KMS-11 (cell line): Measurements from ENCODE around the gene ASB5.
"Not testable (repeated sequence)": the region's sequence is repeated elsewhere in the genome, so short reads cannot be mapped to it uniquely, and the experiment has no call there.

ENCODE experiments used
- H2AFZ ChIP-seq: fragments of 200-600 bp; sonication (generic); 2 replicates; pipeline ENCODE4 v1.6.1; 2016; ENCODE audit warnings: antibody characterized with exemption, mixed run types, low read depth
- H3K27ac ChIP-seq: fragments of 200-600 bp; sonication (generic); 2 replicates; pipeline ENCODE4 v1.6.1; 2016; ENCODE audit warnings: mild to moderate bottlenecking, mixed run types
- H3K27me3 ChIP-seq: fragments of 200-600 bp; sonication (generic); 2 replicates; pipeline ENCODE4 v1.6.1; 2017; ENCODE audit warnings: mild to moderate bottlenecking, low read depth, mixed run types, moderate library complexity; ENCODE audit not compliant: insufficient read depth
- H3K36me3 ChIP-seq: fragments of 200-600 bp; sonication (generic); 2 replicates; pipeline ENCODE4 v1.6.1; 2017; ENCODE audit warnings: mild to moderate bottlenecking, mixed run types; ENCODE audit not compliant: insufficient read depth
- H3K4me1 ChIP-seq: fragments of 200-600 bp; sonication (generic); 2 replicates; pipeline ENCODE4 v1.6.1; 2016; ENCODE audit warnings: mild to moderate bottlenecking, low read depth, mixed run types; ENCODE audit not compliant: poor library complexity, severe bottlenecking
- H3K4me2 ChIP-seq: fragments of 200-600 bp; sonication (generic); 2 replicates; pipeline ENCODE4 v1.7.0; 2016; ENCODE audit warnings: mild to moderate bottlenecking, mixed run types
- H3K4me3 ChIP-seq: fragments of 200-600 bp; sonication (generic); IDR thresholded peaks from 2 replicates; pipeline ENCODE4 v1.6.1; 2017; ENCODE audit warnings: low read depth, low read length, mixed read lengths; ENCODE audit not compliant: insufficient read depth
- H3K79me2 ChIP-seq: fragments of 200-600 bp; sonication (generic); 2 replicates; pipeline ENCODE4 v1.6.1; 2016; ENCODE audit warnings: low read depth, mixed run types; ENCODE audit not compliant: insufficient read depth
- H3K9ac ChIP-seq: fragments of 200-600 bp; sonication (generic); 2 replicates; pipeline ENCODE4 v1.6.1; 2016; ENCODE audit warnings: mild to moderate bottlenecking, mixed run types
- H4K20me1 ChIP-seq: fragments of 200-600 bp; sonication (generic); 2 replicates; pipeline ENCODE4 v1.6.1; 2016; ENCODE audit warnings: mild to moderate bottlenecking, mixed run types; ENCODE audit not compliant: insufficient read depth
- TF ChIP-seq, protein P1 (sequence below): fragments of 200-600 bp; sonication (generic); conservative IDR thresholded peaks from 2 replicates; pipeline ENCODE4 v1.6.1; 2017; ENCODE audit warnings: low read depth, mild to moderate bottlenecking, antibody characterized with exemption, low read length, moderate library complexity, mixed read lengths

ASB5 gene

DNA sequence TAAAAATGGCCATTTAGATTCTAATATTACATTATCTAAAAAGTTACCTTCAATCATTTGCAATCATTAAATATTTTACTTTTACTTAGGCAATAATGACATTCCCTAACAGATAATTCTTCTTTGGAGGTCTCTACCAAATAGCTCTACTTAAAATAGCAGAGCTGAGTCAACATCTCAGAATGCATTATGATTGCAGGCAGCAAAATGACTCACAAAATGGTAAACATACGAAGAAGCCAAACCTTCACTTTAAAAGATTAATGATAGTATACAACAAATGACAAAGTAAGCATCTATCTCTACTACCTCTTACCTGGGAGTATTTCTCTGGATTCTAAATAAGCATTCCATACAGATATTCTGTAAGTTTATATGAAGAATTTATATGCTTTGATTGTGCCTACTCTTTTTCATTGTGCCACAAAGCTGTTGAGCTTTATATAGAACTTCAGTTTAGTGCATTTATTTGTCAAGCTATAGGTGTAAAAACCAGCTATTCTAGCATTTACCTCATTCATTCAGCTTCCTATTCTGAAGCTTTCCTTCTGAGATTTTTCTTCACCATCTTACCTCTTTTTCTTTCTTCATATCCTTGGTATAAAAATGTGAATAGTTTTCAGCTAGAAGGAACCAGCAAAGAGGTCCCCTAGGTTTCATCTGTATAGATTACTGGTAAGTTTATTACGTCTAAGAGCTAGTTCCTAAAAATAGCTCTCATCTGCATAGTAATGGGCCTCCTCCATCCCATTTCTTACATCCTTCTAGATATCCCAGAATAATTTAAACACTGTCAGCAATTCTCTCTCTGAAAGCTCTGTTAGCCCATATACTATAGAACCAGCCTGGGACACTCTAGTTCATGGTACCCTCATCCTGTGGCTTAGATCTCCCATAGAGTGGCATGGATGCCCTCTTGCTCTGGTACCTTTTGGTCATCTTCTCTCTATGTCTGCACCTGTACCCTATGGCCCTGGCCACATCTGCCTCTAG is 33.6 kb upstream of the ASB5 start:
- no peaks in the 10 kb centered on the region for H4K20me1 ChIP-seq
- no peak overlapping the region for H3K4me2 ChIP-seq
- H3K4me3 ChIP-seq, result no peak overlapping the region
- no peak overlapping the region for H3K9ac ChIP-seq
- no peak overlapping the region for H3K27ac ChIP-seq
- H3K27me3 ChIP-seq, result no peaks in the 10 kb centered on the region
- no peak overlapping the region for H2AFZ ChIP-seq
- no peaks in the 10 kb centered on the region for H3K79me2 ChIP-seq
- H3K36me3 ChIP-seq, result no peaks in the 10 kb centered on the region
- H3K4me1 ChIP-seq, result peaks cover 5% of the 10 kb centered on the region
- TF ChIP-seq, protein P1, sequence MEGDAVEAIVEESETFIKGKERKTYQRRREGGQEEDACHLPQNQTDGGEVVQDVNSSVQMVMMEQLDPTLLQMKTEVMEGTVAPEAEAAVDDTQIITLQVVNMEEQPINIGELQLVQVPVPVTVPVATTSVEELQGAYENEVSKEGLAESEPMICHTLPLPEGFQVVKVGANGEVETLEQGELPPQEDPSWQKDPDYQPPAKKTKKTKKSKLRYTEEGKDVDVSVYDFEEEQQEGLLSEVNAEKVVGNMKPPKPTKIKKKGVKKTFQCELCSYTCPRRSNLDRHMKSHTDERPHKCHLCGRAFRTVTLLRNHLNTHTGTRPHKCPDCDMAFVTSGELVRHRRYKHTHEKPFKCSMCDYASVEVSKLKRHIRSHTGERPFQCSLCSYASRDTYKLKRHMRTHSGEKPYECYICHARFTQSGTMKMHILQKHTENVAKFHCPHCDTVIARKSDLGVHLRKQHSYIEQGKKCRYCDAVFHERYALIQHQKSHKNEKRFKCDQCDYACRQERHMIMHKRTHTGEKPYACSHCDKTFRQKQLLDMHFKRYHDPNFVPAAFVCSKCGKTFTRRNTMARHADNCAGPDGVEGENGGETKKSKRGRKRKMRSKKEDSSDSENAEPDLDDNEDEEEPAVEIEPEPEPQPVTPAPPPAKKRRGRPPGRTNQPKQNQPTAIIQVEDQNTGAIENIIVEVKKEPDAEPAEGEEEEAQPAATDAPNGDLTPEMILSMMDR, result no peak

DNA sequence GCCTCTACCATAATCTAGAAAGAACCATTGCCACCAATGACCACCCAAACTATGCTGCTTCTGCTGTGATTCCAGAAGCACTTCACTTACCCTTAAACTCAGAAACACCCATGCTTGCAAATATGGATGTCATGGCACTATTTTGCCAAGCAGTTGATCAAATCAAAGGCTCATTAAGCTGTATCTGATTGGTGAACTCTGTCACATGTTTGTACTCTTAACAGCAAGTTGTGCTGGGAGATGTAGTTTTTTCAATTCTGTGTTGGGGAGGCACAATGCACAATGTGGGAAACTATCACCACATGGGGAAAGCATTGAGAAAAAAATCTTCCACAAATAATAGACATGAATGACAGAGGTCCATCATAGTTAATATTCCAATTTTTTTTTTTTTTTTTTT is 31.5 kb upstream of the ASB5 start:
- H3K9ac ChIP-seq, result no peak overlapping the region
- TF ChIP-seq, protein P1, result no peak
- H3K27me3 ChIP-seq, result no peaks in the 10 kb centered on the region
- H2AFZ ChIP-seq, result no peak overlapping the region
- no peaks in the 10 kb centered on the region for H4K20me1 ChIP-seq
- H3K4me1 ChIP-seq, result no peaks in the 10 kb centered on the region
- H3K4me3 ChIP-seq, result no peak overlapping the region
- H3K79me2 ChIP-seq, result no peaks in the 10 kb centered on the region
- no peak overlapping the region for H3K27ac ChIP-seq
- H3K36me3 ChIP-seq, result no peaks in the 10 kb centered on the region
- H3K4me2 ChIP-seq, result no peak overlapping the region

DNA sequence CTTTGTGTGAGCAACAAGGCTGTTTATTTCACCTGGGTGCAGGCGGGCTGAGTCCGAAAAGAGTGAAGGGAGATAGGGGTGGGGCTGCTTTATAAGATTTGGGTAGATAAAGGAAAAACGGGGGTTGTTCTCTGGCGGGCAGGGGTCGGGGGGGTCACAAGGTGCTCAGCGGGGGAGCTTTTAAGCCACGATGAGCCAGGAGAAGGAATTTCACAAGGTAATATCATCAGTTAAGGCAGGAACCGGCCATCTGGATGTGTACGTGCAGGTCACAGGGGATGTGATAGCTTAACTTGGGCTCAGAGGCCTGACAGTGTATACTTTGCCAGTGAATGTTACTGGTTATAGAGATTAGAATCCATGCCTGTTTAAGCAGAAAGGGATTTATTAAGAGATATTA is 31.0 kb upstream of the ASB5 start:
- Histone ChIP-seq H3K4me1 (no peaks in the 10 kb centered on the region), H3K79me2 (no peaks in the 10 kb centered on the region), H3K9ac (no peak overlapping the region), H3K27me3 (no peaks in the 10 kb centered on the region), H4K20me1 (no peaks in the 10 kb centered on the region), H3K27ac (no peak overlapping the region), H3K36me3 (no peaks in the 10 kb centered on the region), H2AFZ (no peak overlapping the region), H3K4me2 (no peak overlapping the region), H3K4me3 (no peak overlapping the region)
- TF ChIP-seq, protein P1, result no peak

DNA sequence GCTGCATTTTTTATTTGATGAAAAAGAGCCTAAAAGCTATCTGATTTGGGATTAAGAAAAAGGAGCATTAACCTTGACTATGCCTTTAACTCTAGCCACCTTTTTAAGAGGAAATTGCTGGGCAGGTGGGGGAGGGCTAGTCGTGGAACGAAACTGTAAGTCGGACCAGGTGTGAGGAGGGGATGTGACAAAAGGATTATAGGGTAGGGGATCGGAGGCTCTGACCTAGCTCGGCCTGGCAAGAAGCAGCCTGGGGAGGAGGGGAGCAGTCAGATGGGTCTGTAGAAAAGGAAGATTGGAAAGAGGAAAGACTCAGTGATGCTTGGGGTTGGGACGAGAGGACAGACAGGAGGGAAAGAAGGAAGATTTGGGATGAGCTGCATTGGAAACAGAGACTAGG is 29.6 kb upstream of the ASB5 start:
- Histone ChIP-seq H3K27me3 (no peaks in the 10 kb centered on the region), H4K20me1 (no peaks in the 10 kb centered on the region), H3K27ac (no peak overlapping the region), H3K4me1 (no peaks in the 10 kb centered on the region), H3K4me2 (no peak overlapping the region), H2AFZ (no peak overlapping the region), H3K79me2 (no peaks in the 10 kb centered on the region), H3K36me3 (no peaks in the 10 kb centered on the region), H3K9ac (no peak overlapping the region), H3K4me3 (no peak overlapping the region)
- TF ChIP-seq, protein P1, result no peak

DNA sequence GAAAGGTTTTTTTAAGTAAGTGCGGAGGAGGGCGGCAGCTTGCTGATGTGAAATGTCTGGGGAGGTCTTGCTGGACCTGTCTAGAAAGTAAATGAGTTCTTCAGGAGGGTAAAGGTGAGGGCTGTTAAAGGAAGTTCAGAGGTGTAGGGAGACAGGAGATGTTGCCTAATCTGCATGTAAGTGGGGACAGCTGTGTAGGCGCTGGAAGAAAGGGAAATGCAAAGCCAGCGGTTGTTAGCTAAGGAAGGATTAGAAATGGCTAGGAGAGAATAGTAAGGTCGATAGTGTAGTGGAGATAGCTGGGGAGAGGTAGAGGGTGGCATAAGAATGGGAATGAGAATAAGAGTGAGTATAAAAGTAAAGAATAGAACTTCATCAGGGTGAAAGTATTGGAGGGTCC is 26.9 kb upstream of the ASB5 start:
- H3K27ac ChIP-seq, H3K9ac ChIP-seq, H3K4me2 ChIP-seq, H3K27me3 ChIP-seq, H3K4me1 ChIP-seq, H4K20me1 ChIP-seq, H3K4me3 ChIP-seq, H3K79me2 ChIP-seq, H3K36me3 ChIP-seq, H2AFZ ChIP-seq: not testable (repeated sequence)
